Activated T-cell treated with anti-CD3 and anti-CD28 coated beads, Interleukin-2, amount 50 U/mL, for 48 hours (primary cell): ENCODE data around the gene CLIC3.
A peak's percentile ranks its signal among the peaks of the same experiment; 100 is the strongest.

Experiments
- DNase-seq, 2 experiments: peaks; one replicate each; pipeline ENCODE4 v3.0.0-alpha.2; 2020

CLIC3 gene

GRCh38 chr9:136997830-136998234 lies 1.5 kb upstream of the CLIC3 start:
- no peak for DNase-seq

GRCh38 chr9:136997371-136997770 lies 1.0 kb upstream of the CLIC3 start:
- no peak for DNase-seq

GRCh38 chr9:136995772-136996311 lies 526 bp downstream of the CLIC3 start:
- no peak for DNase-seq

DNA sequence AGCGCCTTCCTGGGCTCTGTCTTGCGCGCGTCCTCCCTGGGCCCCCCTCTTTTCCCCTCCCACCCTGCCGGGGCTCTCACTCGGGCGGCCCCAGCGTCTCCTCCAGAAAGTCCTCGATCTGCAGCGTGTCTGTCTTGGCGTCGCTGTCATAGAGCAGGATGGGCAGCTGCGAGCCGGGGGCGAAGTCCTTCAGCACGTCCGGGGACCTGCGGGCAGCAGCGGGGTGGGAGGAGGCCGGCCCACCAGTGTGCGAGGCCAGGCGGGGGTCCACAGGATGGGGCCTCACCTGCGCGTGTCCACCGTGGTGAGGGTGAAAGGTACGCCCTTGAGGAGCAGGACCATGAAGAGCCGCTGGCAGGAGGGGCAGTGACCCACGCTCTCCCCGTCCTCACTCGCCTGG lies 1.0 kb downstream of the CLIC3 start:
- DNase-seq: no peak

DNA sequence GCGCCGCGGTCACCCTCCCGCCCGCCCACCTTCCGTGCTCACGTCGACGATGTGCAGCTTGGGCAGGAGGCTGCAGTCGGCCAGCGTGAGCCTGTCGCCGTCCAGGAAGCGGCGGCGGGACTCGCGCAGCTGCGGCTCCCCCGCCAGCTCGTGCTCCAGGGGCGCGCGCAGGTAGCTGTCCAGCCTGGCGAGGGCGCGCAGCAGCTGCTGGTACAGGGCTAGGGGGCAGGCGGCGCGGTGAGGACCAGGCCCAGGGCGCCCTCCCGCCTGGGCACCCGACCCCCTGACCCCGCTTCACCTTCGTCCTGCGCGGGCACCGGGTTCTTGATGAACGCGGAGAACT lies 1.5 kb downstream of the CLIC3 start:
- no peak for DNase-seq

GRCh38 chr9:136994180-136994887 lies 2.0 kb downstream of the CLIC3 start:
- DNase-seq: no peak

GRCh38 chr9:136992819-136993369 lies 3.5 kb downstream of the CLIC3 start:
- no peak for DNase-seq

- DNase-seq: peak; percentile 94 to 97
Measured at GRCh38 chr9:136991993-136992818, 4.2 kb downstream of the CLIC3 start, which contains the start of gene PAXX. TSS of gene PAXX (plus strand) at chr9:136992422. CDS start at chr9:136992444, 22 bp downstream.

DNA sequence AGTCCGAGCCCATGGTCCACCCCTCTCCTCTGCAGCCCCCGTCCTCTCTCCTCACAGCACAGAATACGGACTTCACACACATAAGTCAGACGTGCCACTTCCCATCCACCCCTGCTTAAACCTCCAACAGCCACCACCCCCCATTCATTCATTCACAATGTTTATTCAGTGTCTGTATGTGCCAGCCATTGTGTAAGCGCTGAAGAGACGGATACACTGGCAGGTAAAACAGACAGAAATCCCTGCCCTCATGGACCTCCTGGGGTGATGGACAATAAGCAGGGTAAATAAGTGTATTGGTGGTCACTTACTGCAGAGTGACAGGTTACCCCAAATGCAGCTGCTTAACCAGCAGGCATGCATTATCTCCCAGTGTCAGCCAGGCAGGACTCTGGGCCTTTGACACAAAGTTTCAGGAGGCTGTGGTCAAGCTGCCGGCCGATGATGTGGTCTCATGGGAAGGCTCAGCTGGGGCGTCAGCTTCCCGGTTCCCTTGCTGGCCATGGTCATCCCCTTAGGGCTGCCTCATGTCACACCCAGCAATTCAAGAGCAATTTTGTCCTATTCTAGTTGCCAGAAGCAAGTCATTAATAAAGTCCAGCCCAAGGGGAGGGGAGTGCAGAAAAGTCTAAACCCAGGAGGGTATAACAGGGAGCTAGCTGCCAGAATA lies 6.0 kb downstream of the CLIC3 start:
- DNase-seq: no peak

DNA sequence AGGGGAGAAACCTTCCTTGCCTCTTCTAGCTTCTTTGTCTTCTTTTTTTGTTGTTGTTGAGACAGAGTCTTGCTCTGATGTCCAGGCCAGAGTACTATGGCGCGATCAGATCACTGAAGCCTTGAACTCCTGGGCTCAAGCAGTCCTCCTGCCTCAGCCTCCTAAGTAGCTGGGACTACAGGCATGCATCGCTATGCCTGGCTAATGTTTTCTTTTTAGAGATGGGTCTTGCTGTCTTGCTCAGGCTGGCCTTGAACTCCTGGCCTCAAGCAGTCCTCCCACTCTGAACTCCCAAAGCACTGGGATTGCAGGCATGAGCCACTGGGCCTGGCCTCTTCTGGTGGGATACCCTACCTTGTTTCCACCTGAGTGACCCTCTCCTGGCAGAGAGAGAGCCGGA lies 7.5 kb downstream of the CLIC3 start:
- DNase-seq: no peak

GRCh38 chr9:136985853-136986252 lies 10.5 kb downstream of the CLIC3 start:
- no peak for DNase-seq

DNA sequence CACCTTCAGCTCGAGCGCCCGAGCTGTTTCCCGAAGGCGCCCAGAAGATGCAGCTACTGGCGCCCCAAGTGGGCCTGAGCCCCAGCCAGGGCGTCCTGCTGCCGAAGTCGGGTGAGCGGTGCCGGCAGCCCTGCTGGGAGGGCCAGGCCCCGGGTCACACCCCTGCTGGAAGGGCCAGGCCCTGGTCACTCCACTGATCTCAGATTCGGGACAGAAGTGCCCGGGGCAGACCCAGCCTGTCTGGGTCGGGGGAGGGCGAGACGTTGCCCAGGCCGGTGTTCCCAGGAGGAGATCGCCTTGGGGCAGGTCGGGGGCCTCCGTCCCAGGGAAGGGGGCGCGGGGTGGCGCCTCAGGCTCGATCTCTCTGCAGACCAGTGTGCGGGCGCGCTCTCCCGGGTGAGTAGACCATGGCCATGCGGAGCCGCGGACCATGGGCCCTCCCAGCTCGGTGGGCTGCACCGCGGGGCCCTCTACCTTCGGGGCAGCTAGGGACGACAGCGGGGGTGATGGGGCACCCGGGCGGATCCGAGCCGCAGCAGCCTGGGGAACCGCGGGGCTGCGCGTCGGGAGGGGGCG lies 11.3 kb downstream of the CLIC3 start:
- no peak for DNase-seq

- DNase-seq: no peak
Measured at GRCh38 chr9:136984464-136985026, 11.8 kb downstream of the CLIC3 start.

GRCh38 chr9:136983656-136984314 lies 12.6 kb downstream of the CLIC3 start:
- DNase-seq: no peak

GRCh38 chr9:136983167-136983566 lies 13.2 kb downstream of the CLIC3 start:
- DNase-seq: no peak

- DNase-seq: no peak
Measured at GRCh38 chr9:136982232-136983051, 13.9 kb downstream of the CLIC3 start, which contains the start of gene LCNL1. TSS of gene LCNL1 (plus strand) at chr9:136982993. CDS start at chr9:136983587, 594 bp downstream.

- no peak for DNase-seq
Measured at GRCh38 chr9:136981588-136982231, 14.7 kb downstream of the CLIC3 start.

DNA sequence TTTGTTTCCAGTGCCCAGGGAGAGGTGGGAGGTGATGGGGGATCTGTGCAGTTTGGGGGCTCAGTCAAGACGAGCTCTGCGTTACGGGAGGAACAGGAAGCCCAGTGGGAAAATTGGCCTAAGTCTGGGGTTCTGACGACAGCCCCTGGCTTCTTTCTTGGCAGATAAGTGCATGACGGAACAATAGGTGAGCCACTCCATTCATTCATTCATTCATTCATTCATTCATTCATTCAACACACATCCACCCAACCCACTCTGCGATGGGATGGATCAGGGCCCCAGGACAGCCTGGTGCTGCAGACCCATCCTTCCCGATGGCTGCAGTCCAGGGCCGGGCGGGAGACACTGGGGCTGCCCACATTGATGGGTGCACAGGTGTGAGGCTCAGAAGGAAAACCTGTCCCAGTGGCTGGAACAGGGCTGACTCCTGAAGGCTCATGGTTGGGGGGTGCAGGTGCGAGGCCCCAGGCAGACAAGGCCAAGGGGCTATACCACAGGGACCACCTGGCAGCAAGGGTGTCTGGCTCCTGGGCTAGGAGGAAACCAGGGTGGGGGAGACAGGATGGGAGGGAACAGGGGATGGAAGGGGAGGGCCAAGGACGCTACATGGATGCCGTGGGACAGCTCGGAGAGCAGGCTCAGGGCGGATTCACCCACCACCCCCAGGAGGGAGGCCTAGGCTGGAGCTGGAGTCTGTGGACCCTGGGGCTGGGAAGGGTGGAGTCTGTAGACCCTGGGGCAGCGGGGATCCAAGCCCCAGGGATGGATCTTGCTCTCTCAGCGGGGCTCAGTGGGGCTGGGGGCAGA lies 15.5 kb downstream of the CLIC3 start:
- DNase-seq: no peak
